ENCODE data around the gene NUMB.

- TF ChIP-seq POLR2A (IDR thresholded peaks at IDR 0.05; ENCODE audit: low read depth, low read length): no peak
- TF ChIP-seq POLR2AphosphoS5 (IDR thresholded peaks at IDR 0.05; ENCODE audit: low read depth, low read length): no peak
Observed at GRCh38 chr14:73427516-73428264, 30.7 kb downstream of the NUMB start.
